ENCODE results near the gene CORO1C. TPM values are rescaled to one million over a fixed set of nuclear protein-coding genes. Genes with fewer than 3 reads are reported as not detected.

Gene CORO1C
- 228 and 261 TPM in 2 replicates for total RNA-seq

- peaks cover 41% of the 10 kb centered on the region for H3K4me1 ChIP-seq (ENCODE audit: insufficient read depth, low read length)
- H3K27me3 ChIP-seq (ENCODE audit: insufficient read depth, low read length): no peaks in the 10 kb centered on the region
- peaks cover 4% of the 10 kb centered on the region for H3K36me3 ChIP-seq (ENCODE audit: insufficient read depth, low read length)
- peak; percentile 95 for DNase-seq (ENCODE audit: insufficient read length, low spot score, missing footprints)
- H2AFZ ChIP-seq (ENCODE audit: low read length): peak within 1 kb of the TSS; percentile 87
- peaks cover 49% of the 10 kb centered on the region for H3K79me2 ChIP-seq (ENCODE audit: insufficient read depth, low read length)
- peak within 1 kb of the TSS; percentile 91 for H3K4me3 ChIP-seq (ENCODE audit: insufficient read depth, low read length)
- H3K27ac ChIP-seq (ENCODE audit: low read depth, low read length): peak within 1 kb of the TSS; percentile 99
- peak within 1 kb of the TSS; percentile 96 for H3K4me2 ChIP-seq (ENCODE audit: insufficient read depth, low read length)
- no peaks in the 10 kb centered on the region for H3K9me3 ChIP-seq (ENCODE audit: low read depth, low read length)
- H4K20me1 ChIP-seq (ENCODE audit: insufficient read depth, low read length): peaks cover 16% of the 10 kb centered on the region
- peak; percentile 69 for TF ChIP-seq CTCF (IDR thresholded peaks at IDR 0.05; ENCODE audit: extremely low read depth, low read depth, low read length)
Observed at GRCh38 chr12:108731105-108731865, at the start of gene CORO1C. Gene CORO1C (minus strand): TSS chr12:108731518. CDS start chr12:108701318, 30,200 bp downstream.

- Histone ChIP-seq H3K4me3 (ENCODE audit: insufficient read depth, low read length) (no peak overlapping the region), H3K4me1 (ENCODE audit: insufficient read depth, low read length) (peaks cover 8% of the 10 kb centered on the region), H4K20me1 (ENCODE audit: insufficient read depth, low read length) (peaks cover 30% of the 10 kb centered on the region), H3K27ac (ENCODE audit: low read depth, low read length) (no peak overlapping the region), H3K9me3 (ENCODE audit: low read depth, low read length) (no peaks in the 10 kb centered on the region), H3K79me2 (ENCODE audit: insufficient read depth, low read length) (peaks cover 16% of the 10 kb centered on the region), H3K4me2 (ENCODE audit: insufficient read depth, low read length) (no peak overlapping the region), H3K27me3 (ENCODE audit: insufficient read depth, low read length) (no peaks in the 10 kb centered on the region), H2AFZ (ENCODE audit: low read length) (no peak overlapping the region), H3K36me3 (ENCODE audit: insufficient read depth, low read length) (peaks cover 27% of the 10 kb centered on the region)
- no peak for TF ChIP-seq CTCF (IDR thresholded peaks at IDR 0.05; ENCODE audit: extremely low read depth, low read depth, low read length)
- DNase-seq (ENCODE audit: insufficient read length, low spot score, missing footprints): peak; percentile 83
Observed at GRCh38 chr12:108779998-108780688, 48.8 kb upstream of the CORO1C start.

GRCh38 chr12:108778053-108778452 lies 46.7 kb upstream of the CORO1C start:
- no peak overlapping the region for H2AFZ ChIP-seq (ENCODE audit: low read length)
- H3K4me1 ChIP-seq (ENCODE audit: insufficient read depth, low read length): peaks cover 11% of the 10 kb centered on the region
- H3K79me2 ChIP-seq (ENCODE audit: insufficient read depth, low read length): peaks cover 3% of the 10 kb centered on the region
- DNase-seq (ENCODE audit: insufficient read length, low spot score, missing footprints): no peak
- no peak overlapping the region for H3K4me3 ChIP-seq (ENCODE audit: insufficient read depth, low read length)
- no peaks in the 10 kb centered on the region for H3K27me3 ChIP-seq (ENCODE audit: insufficient read depth, low read length)
- no peak overlapping the region for H3K4me2 ChIP-seq (ENCODE audit: insufficient read depth, low read length)
- H4K20me1 ChIP-seq (ENCODE audit: insufficient read depth, low read length): peaks cover 12% of the 10 kb centered on the region
- H3K27ac ChIP-seq (ENCODE audit: low read depth, low read length): no peak overlapping the region
- H3K9me3 ChIP-seq (ENCODE audit: low read depth, low read length): no peaks in the 10 kb centered on the region
- TF ChIP-seq CTCF (IDR thresholded peaks at IDR 0.05; ENCODE audit: extremely low read depth, low read depth, low read length): no peak
- peaks cover 11% of the 10 kb centered on the region for H3K36me3 ChIP-seq (ENCODE audit: insufficient read depth, low read length)

GRCh38 chr12:108777156-108777555 lies 45.8 kb upstream of the CORO1C start:
- no peak for DNase-seq (ENCODE audit: insufficient read length, low spot score, missing footprints)
- no peaks in the 10 kb centered on the region for H3K79me2 ChIP-seq (ENCODE audit: insufficient read depth, low read length)
- peaks cover 6% of the 10 kb centered on the region for H4K20me1 ChIP-seq (ENCODE audit: insufficient read depth, low read length)
- no peak overlapping the region for H3K4me3 ChIP-seq (ENCODE audit: insufficient read depth, low read length)
- H3K4me2 ChIP-seq (ENCODE audit: insufficient read depth, low read length): no peak overlapping the region
- no peaks in the 10 kb centered on the region for H3K9me3 ChIP-seq (ENCODE audit: low read depth, low read length)
- H3K36me3 ChIP-seq (ENCODE audit: insufficient read depth, low read length): peaks cover 2% of the 10 kb centered on the region
- peaks cover 11% of the 10 kb centered on the region for H3K4me1 ChIP-seq (ENCODE audit: insufficient read depth, low read length)
- H3K27me3 ChIP-seq (ENCODE audit: insufficient read depth, low read length): no peaks in the 10 kb centered on the region
- no peak overlapping the region for H3K27ac ChIP-seq (ENCODE audit: low read depth, low read length)
- no peak overlapping the region for H2AFZ ChIP-seq (ENCODE audit: low read length)
- no peak for TF ChIP-seq CTCF (IDR thresholded peaks at IDR 0.05; ENCODE audit: extremely low read depth, low read depth, low read length)

All from osteoblast (primary cell).